ENCODE measurements around the gene PBX1. TPM values are rescaled to one million over a fixed set of nuclear protein-coding genes. Genes with fewer than 3 reads are reported as not detected.

Gene PBX1
- total and polyA plus RNA-seq, 2 experiments from 2014 or later: 40.0 to 104 TPM

- peak overlapping the region; percentile 66 for H3K27ac Mint-ChIP-seq
- ATAC-seq (no peak), DNase-seq (ENCODE audit: low spot score) (no peak)
- no peak overlapping the region for H3K4me2 ChIP-seq
- peaks cover 71% of the 10 kb centered on the region for H3K4me1 Mint-ChIP-seq
- no peaks in the 10 kb centered on the region for H3F3A ChIP-seq (replicated peaks; ENCODE audit: low read depth)
- peaks cover 44% of the 10 kb centered on the region for H3K4me1 ChIP-seq (ENCODE audit: insufficient read depth)
- H3K4me3 ChIP-seq: no peak overlapping the region
- H3K27me3 ChIP-seq (ENCODE audit: insufficient read depth): no peaks in the 10 kb centered on the region
- H2AFZ ChIP-seq: no peak overlapping the region
- peaks cover 4% of the 10 kb centered on the region; the same call in 1 of the 3 replicates for H3K36me3 Mint-ChIP-seq (ENCODE audit: low read depth)
- peaks cover 18% of the 10 kb centered on the region for H4K20me1 ChIP-seq (replicated peaks; ENCODE audit: insufficient read depth)
- H3K4me3 Mint-ChIP-seq: no peak overlapping the region
- no peaks in the 10 kb centered on the region for H3K36me3 ChIP-seq (ENCODE audit: insufficient read depth)
- H3K9me3 Mint-ChIP-seq: no peaks in the 10 kb centered on the region
- H3K27me3 Mint-ChIP-seq (ENCODE audit: insufficient read depth, low read depth, poor library complexity): peaks cover 8% of the 10 kb centered on the region
- H3K9me2 ChIP-seq (ENCODE audit: insufficient read depth): no peaks in the 10 kb centered on the region
- TF ChIP-seq ETS1 (IDR thresholded peaks at IDR 0.05): no peak
- no peak for TF ChIP-seq EZH2phosphoT487 (IDR thresholded peaks at IDR 0.05; ENCODE audit: unreplicated experiment)
- TF ChIP-seq, protein P1, sequence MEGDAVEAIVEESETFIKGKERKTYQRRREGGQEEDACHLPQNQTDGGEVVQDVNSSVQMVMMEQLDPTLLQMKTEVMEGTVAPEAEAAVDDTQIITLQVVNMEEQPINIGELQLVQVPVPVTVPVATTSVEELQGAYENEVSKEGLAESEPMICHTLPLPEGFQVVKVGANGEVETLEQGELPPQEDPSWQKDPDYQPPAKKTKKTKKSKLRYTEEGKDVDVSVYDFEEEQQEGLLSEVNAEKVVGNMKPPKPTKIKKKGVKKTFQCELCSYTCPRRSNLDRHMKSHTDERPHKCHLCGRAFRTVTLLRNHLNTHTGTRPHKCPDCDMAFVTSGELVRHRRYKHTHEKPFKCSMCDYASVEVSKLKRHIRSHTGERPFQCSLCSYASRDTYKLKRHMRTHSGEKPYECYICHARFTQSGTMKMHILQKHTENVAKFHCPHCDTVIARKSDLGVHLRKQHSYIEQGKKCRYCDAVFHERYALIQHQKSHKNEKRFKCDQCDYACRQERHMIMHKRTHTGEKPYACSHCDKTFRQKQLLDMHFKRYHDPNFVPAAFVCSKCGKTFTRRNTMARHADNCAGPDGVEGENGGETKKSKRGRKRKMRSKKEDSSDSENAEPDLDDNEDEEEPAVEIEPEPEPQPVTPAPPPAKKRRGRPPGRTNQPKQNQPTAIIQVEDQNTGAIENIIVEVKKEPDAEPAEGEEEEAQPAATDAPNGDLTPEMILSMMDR (conservative IDR thresholded peaks at IDR 0.05; ENCODE audit: low read depth in 2 of 2): no peak
- no peak for TF ChIP-seq ZNF114 (CRISPR knock-in tag; IDR thresholded peaks at IDR 0.05)
- TF ChIP-seq REST (IDR thresholded peaks at IDR 0.05; ENCODE audit: unreplicated experiment): no peak
- TF ChIP-seq ZNF331 (CRISPR knock-in tag; IDR thresholded peaks at IDR 0.05; ENCODE audit: low read depth): no peak
- TF ChIP-seq EZH2 (IDR thresholded peaks at IDR 0.05; ENCODE audit: low read depth, unreplicated experiment): no peak
- TF ChIP-seq CREB1 (CRISPR knock-in tag; IDR thresholded peaks at IDR 0.05; ENCODE audit: low read depth): no peak
- no peak for TF ChIP-seq JUNB (IDR thresholded peaks at IDR 0.05; ENCODE audit: unreplicated experiment)
- TF ChIP-seq, protein P2, sequence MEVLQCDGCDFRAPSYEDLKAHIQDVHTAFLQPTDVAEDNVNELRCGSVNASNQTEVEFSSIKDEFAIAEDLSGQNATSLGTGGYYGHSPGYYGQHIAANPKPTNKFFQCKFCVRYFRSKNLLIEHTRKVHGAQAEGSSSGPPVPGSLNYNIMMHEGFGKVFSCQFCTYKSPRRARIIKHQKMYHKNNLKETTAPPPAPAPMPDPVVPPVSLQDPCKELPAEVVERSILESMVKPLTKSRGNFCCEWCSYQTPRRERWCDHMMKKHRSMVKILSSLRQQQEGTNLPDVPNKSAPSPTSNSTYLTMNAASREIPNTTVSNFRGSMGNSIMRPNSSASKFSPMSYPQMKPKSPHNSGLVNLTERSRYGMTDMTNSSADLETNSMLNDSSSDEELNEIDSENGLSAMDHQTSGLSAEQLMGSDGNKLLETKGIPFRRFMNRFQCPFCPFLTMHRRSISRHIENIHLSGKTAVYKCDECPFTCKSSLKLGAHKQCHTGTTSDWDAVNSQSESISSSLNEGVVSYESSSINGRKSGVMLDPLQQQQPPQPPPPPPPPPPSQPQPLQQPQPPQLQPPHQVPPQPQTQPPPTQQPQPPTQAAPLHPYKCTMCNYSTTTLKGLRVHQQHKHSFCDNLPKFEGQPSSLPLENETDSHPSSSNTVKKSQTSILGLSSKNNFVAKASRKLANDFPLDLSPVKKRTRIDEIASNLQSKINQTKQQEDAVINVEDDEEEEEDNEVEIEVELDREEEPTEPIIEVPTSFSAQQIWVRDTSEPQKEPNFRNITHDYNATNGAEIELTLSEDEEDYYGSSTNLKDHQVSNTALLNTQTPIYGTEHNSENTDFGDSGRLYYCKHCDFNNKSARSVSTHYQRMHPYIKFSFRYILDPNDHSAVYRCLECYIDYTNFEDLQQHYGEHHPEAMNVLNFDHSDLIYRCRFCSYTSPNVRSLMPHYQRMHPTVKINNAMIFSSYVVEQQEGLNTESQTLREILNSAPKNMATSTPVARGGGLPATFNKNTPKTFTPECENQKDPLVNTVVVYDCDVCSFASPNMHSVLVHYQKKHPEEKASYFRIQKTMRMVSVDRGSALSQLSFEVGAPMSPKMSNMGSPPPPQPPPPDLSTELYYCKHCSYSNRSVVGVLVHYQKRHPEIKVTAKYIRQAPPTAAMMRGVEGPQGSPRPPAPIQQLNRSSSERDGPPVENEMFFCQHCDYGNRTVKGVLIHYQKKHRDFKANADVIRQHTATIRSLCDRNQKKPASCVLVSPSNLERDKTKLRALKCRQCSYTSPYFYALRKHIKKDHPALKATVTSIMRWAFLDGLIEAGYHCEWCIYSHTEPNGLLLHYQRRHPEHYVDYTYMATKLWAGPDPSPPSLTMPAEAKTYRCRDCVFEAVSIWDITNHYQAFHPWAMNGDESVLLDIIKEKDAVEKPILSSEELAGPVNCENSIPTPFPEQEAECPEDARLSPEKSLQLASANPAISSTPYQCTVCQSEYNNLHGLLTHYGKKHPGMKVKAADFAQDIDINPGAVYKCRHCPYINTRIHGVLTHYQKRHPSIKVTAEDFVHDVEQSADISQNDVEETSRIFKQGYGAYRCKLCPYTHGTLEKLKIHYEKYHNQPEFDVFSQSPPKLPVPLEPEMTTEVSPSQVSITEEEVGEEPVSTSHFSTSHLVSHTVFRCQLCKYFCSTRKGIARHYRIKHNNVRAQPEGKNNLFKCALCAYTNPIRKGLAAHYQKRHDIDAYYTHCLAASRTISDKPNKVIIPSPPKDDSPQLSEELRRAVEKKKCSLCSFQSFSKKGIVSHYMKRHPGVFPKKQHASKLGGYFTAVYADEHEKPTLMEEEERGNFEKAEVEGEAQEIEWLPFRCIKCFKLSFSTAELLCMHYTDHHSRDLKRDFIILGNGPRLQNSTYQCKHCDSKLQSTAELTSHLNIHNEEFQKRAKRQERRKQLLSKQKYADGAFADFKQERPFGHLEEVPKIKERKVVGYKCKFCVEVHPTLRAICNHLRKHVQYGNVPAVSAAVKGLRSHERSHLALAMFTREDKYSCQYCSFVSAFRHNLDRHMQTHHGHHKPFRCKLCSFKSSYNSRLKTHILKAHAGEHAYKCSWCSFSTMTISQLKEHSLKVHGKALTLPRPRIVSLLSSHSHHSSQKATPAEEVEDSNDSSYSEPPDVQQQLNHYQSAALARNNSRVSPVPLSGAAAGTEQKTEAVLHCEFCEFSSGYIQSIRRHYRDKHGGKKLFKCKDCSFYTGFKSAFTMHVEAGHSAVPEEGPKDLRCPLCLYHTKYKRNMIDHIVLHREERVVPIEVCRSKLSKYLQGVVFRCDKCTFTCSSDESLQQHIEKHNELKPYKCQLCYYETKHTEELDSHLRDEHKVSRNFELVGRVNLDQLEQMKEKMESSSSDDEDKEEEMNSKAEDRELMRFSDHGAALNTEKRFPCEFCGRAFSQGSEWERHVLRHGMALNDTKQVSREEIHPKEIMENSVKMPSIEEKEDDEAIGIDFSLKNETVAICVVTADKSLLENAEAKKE (CRISPR knock-in tag; IDR thresholded peaks at IDR 0.05): no peak
- TF ChIP-seq NANOG (IDR thresholded peaks at IDR 0.05; ENCODE audit: borderline replicate concordance): no peak
- TF ChIP-seq POLR2AphosphoS5 (IDR thresholded peaks at IDR 0.05; ENCODE audit: low read depth): no peak
- TF ChIP-seq STAT1 (IDR thresholded peaks at IDR 0.05; ENCODE audit: unreplicated experiment): no peak
- H3K79me2 ChIP-seq (replicated peaks; ENCODE audit: insufficient read depth): peaks cover 99% of the 10 kb centered on the region
- no peak overlapping the region for H3K27ac ChIP-seq (ENCODE audit: low read depth)
Measured at GRCh38 chr1:164709126-164709525, 150.1 kb downstream of the PBX1 start.

Data from GM23338 (cell line).